Measurements from ENCODE around the gene SLC37A2. TPM values are rescaled to one million over a fixed set of nuclear protein-coding genes. Genes with fewer than 3 reads are reported as not detected.

The SLC37A2 gene
- total and polyA plus RNA-seq, 2 donors (not counting 3 experiments of a cell fraction or from before 2014, with no cell fraction given): 1.1 to 1.7 TPM

DNA sequence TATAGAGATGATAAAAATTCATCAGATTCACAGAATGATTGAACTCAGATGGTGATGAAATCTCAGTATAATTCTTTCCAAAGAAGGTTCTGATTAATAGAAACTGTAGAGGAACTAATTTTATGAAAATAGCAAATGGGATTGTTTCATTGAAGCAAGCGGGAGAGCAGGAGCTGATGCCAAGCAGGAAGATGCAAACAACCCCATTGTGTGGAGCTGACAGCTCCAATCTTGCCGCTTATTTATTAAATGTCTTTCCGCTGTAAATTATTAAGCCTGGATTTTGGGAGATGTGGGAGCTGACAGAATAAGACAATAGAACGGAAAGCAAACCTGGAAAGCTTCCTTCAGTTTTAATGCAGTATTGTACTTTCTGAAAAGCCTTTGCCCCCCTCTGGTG lies 54.3 kb downstream of the SLC37A2 start:
- H2AFZ ChIP-seq (ENCODE audit: low read depth, low read length): no peak overlapping the region
- no peak overlapping the region for H3K4me2 ChIP-seq (ENCODE audit: insufficient read depth, low read length)
- no peak overlapping the region for H3K4me3 ChIP-seq (replicated peaks in 1 of 3; ENCODE audit: insufficient read depth in 1 of 3, low read depth in 1 of 3, low read length in 3 of 3)
- dilution Hi-C loops (cut with MboI; ENCODE audit: extremely low pct_ligation_motif_present, low sequenced_read_pairs): no loop called here
- no peaks in the 10 kb centered on the region for H3K36me3 ChIP-seq (ENCODE audit: control insufficient read depth in 2 of 2, extremely low read depth in 1 of 2, insufficient read depth in 2 of 2, low read length in 2 of 2)
- ChIA-PET POLR2A (no interaction called here), CTCF (interaction anchor here (0.8 to 3.1 kb wide), 5 partner anchors 26 to 312 kb away, joined by 3 to 12 read pairs (median 3); no protein-coding TSS in a partner anchor)
- BruUV-seq (replicated peaks): no TSS peak
- peak; percentile 3 for DNase-seq (ENCODE audit: low read depth, low spot score)
- peaks cover 5 to 8% of the 10 kb centered on the region in 2 experiments for H3K27me3 ChIP-seq (ENCODE audit: control insufficient read depth in 2 of 2, insufficient read depth in 2 of 2, low read length in 2 of 2)
- no peaks in the 10 kb centered on the region for H3K9me3 ChIP-seq (replicated peaks; ENCODE audit: control insufficient read depth, insufficient read depth, low read length)
- H4K20me1 ChIP-seq (replicated peaks; ENCODE audit: control insufficient read depth, extremely low read depth, insufficient read depth, low read length): no peaks in the 10 kb centered on the region
- no peak overlapping the region for H3K9ac ChIP-seq (replicated peaks; ENCODE audit: extremely low read depth, insufficient read depth, low read length)
- FAIRE-seq: peak; percentile 43
- no peak overlapping the region for H3K27ac ChIP-seq (ENCODE audit: insufficient read depth, low read depth, low read length)
- TF ChIP-seq POLR2AphosphoS5 (IDR thresholded peaks at IDR 0.05; ENCODE audit: insufficient read depth, low read depth, low read length) (no peak), EZH2 (IDR thresholded peaks at IDR 0.05; ENCODE audit: borderline replicate concordance, low read depth, low read length, severe bottlenecking) (no peak), POLR2A (IDR thresholded peaks at IDR 0.05; ENCODE audit: low read depth, low read length) (no peak), JUN (IDR thresholded peaks at IDR 0.05; ENCODE audit: borderline replicate concordance, insufficient read depth, insufficient read length, low read depth) (no peak), MYC (IDR thresholded peaks at IDR 0.05; ENCODE audit: low read depth, low read length) (no peak), GATA2 (IDR thresholded peaks at IDR 0.05; ENCODE audit: insufficient read depth, insufficient read length, low read depth, low read length) (no peak), FOS (IDR thresholded peaks at IDR 0.05; ENCODE audit: borderline replicate concordance, insufficient read depth, low read length) (no peak)
- TF ChIP-seq, protein P1, sequence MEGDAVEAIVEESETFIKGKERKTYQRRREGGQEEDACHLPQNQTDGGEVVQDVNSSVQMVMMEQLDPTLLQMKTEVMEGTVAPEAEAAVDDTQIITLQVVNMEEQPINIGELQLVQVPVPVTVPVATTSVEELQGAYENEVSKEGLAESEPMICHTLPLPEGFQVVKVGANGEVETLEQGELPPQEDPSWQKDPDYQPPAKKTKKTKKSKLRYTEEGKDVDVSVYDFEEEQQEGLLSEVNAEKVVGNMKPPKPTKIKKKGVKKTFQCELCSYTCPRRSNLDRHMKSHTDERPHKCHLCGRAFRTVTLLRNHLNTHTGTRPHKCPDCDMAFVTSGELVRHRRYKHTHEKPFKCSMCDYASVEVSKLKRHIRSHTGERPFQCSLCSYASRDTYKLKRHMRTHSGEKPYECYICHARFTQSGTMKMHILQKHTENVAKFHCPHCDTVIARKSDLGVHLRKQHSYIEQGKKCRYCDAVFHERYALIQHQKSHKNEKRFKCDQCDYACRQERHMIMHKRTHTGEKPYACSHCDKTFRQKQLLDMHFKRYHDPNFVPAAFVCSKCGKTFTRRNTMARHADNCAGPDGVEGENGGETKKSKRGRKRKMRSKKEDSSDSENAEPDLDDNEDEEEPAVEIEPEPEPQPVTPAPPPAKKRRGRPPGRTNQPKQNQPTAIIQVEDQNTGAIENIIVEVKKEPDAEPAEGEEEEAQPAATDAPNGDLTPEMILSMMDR (IDR thresholded peaks at IDR 0.05; ENCODE audit: extremely low read depth in 1 of 2, insufficient read depth in 1 of 2, low read depth in 1 of 2, low read length in 2 of 2): no peak
- TF ChIP-seq, protein P2, sequence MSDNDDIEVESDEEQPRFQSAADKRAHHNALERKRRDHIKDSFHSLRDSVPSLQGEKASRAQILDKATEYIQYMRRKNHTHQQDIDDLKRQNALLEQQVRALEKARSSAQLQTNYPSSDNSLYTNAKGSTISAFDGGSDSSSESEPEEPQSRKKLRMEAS (IDR thresholded peaks at IDR 0.05; ENCODE audit: insufficient read depth, insufficient read length): no peak
- intact Hi-C loops (cut with micrococcal nuclease): no loop called here
- H3K4me1 ChIP-seq (ENCODE audit: control insufficient read depth, extremely low read depth, insufficient read depth, low read length): no peaks in the 10 kb centered on the region
- H3K79me2 ChIP-seq (ENCODE audit: control insufficient read depth, insufficient read depth, low read length): no peaks in the 10 kb centered on the region
- no peaks in the 10 kb centered on the region for H3K9me1 ChIP-seq (replicated peaks; ENCODE audit: control insufficient read depth, extremely low read depth, insufficient read depth, low read length)

Data from endothelial cell of umbilical vein (primary cell).